NB4 (cell line): ENCODE results near the gene ZNF583.

Experiments
- DNase-seq: peaks from one replicate; pipeline ENCODE4 v3.0.0; 2010; ENCODE audit warnings: low read depth
- H3K4me3 ChIP-seq: one replicate; pipeline ENCODE4 v1.5.1; 2011; ENCODE audit warnings: mild to moderate bottlenecking, low read depth, low read length, moderate library complexity
- MYC ChIP-seq: IDR thresholded peaks from 2 replicates; pipeline ENCODE4 v1.6.1; 2011; ENCODE audit warnings: low read depth, low read length
- POLR2A ChIP-seq: IDR thresholded peaks from 2 replicates; pipeline ENCODE4 v1.6.1; 2011; ENCODE audit warnings: mild to moderate bottlenecking; ENCODE audit not compliant: insufficient read length; ENCODE audit errors: extremely low read depth
- TF ChIP-seq, protein P1 (sequence below): IDR thresholded peaks from one replicate; pipeline ENCODE4 v1.5.1; 2012; ENCODE audit warnings: low read depth, low read length
- TF ChIP-seq, protein P2 (sequence below): IDR thresholded peaks from 2 replicates; pipeline ENCODE4 v1.6.1; 2011; ENCODE audit warnings: low read depth, low read length

Gene ZNF583

DNA sequence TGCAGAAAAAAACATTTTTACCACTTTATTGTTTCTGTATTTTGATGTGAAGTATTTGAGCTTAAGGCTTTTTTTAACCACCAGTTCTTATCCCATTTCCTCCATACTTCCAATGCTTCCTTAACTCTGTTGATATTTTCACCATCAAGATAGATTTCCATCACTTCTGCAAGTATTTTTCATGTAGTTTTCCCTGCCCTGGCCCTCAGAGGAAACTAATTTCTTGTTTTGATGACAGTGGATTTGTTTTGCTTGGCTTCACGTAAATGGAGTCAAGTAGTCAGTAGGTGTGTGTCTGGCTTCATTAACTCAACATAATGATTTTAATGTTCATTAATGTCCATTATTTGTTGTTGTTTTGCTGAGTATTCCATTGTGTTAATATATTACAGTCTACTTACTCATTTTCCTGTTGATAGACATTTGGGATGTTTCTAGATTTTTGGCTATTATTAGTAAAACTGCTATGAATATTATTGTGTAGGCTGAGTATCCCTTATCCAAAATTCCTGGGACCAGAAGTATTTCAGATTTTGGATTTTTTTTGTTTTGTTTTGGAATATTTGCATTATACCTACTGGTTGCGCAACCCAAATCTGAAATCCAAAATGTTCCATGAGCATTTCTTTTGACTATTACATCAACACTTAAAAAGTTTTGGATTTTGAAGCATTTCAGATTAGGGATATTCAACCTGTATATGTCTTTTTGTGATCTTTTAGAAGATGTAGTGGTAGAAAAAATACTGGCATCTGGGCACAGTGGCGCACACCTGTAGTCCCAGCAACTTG is 34.1 kb upstream of the ZNF583 start:
- no peak for DNase-seq
- no peak for TF ChIP-seq POLR2A
- TF ChIP-seq, protein P1, sequence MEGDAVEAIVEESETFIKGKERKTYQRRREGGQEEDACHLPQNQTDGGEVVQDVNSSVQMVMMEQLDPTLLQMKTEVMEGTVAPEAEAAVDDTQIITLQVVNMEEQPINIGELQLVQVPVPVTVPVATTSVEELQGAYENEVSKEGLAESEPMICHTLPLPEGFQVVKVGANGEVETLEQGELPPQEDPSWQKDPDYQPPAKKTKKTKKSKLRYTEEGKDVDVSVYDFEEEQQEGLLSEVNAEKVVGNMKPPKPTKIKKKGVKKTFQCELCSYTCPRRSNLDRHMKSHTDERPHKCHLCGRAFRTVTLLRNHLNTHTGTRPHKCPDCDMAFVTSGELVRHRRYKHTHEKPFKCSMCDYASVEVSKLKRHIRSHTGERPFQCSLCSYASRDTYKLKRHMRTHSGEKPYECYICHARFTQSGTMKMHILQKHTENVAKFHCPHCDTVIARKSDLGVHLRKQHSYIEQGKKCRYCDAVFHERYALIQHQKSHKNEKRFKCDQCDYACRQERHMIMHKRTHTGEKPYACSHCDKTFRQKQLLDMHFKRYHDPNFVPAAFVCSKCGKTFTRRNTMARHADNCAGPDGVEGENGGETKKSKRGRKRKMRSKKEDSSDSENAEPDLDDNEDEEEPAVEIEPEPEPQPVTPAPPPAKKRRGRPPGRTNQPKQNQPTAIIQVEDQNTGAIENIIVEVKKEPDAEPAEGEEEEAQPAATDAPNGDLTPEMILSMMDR, result no peak
- no peak for TF ChIP-seq MYC
- TF ChIP-seq, protein P2, sequence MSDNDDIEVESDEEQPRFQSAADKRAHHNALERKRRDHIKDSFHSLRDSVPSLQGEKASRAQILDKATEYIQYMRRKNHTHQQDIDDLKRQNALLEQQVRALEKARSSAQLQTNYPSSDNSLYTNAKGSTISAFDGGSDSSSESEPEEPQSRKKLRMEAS, result no peak
- H3K4me3 ChIP-seq, result no peak overlapping the region

GRCh38 chr19:56372281-56372680 is 31.9 kb upstream of the ZNF583 start:
- DNase-seq, result no peak
- TF ChIP-seq, protein P1, result no peak
- TF ChIP-seq, protein P2, result no peak
- TF ChIP-seq MYC, result no peak
- TF ChIP-seq POLR2A, result no peak
- no peak overlapping the region for H3K4me3 ChIP-seq

DNA sequence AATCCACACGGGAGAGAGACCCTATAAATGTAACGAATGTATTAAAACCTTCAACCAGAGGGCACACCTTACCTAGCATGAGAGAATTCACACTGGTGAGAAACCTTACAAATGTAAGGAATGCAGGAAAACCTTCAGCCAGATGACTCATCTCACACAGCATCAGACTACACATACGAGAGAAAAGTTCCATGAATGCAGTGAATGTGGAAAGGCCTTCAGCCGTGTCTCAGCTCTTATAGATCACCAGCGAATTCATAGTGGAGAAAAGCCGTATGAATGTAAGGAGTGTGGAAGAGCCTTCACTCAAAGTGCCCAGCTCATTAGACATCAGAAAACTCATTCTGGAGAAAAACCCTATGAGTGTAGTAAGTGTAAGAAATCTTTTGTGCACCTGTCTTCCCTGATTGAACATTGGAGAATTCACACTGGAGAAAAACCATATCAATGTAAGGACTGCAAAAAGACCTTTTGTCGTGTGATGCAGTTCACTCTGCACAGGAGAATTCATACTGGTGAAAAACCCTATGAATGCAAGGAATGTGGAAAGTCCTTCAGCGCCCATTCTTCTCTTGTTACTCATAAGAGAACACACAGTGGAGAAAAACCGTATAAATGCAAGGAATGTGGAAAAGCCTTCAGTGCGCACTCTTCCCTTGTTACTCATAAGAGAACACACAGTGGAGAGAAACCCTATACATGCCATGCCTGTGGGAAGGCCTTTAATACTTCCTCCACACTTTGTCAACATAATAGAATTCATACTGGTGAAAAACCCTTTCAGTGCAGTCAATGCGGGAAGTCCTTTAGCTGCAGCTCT is 26.8 kb upstream of the ZNF583 start:
- TF ChIP-seq, protein P1, result no peak
- no peak for TF ChIP-seq POLR2A
- TF ChIP-seq, protein P2, result no peak
- no peak for TF ChIP-seq MYC
- no peak for DNase-seq
- H3K4me3 ChIP-seq, result no peak overlapping the region

DNA sequence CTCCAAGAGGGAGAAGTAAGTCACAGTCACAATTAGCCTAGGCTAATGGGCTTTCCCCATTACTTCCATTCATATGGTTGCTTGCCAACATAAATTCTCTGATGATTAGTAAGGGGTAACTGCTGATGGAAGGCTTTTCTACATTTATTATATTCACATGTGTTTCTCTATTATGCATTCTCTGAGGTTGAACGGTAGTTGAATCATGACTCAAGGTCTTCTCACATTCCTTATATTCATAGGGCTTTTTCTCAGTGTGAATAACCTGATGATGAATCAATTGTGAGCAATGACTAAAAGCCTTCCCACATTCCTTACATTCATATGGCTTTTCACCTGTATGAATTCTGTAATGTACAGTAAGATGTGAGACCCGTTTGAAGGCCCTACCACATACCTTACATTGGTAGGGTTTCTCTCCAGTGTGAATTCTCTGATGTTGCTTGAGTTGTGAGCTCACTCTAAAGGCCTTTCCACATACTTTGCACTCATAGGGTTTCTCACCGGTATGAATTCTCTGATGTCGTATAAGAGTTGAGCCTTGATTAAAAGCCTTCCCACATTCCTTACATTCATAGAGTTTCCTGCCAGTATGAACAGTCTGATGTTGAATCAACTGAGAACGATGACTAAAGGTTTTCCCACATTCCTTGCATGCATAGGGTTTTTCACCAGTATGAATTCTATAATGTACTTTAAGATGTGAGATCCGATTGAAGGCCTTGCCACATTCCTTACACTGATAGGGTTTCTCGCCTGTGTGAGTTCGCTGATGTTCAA is 20.1 kb upstream of the ZNF583 start:
- H3K4me3 ChIP-seq, result no peak overlapping the region
- TF ChIP-seq POLR2A, result no peak
- TF ChIP-seq, protein P1, result no peak
- TF ChIP-seq, protein P2, result no peak
- no peak for TF ChIP-seq MYC
- no peak for DNase-seq

GRCh38 chr19:56393119-56394012 is 10.8 kb upstream of the ZNF583 start, which contains the start of gene ZNF582:
TSS of gene ZNF582 (minus strand) at chr19:56393534. CDS start at chr19:56391752, 1,782 bp downstream.
- peak; percentile 92 for DNase-seq
- peak; percentile 23 for TF ChIP-seq POLR2A
- TF ChIP-seq, protein P2, result peak; percentile 35; the same call in 1 of the 2 replicates
- no peak for TF ChIP-seq MYC
- TF ChIP-seq, protein P1, result peak; percentile 59
- peak within 1 kb of the TSS; percentile 69 for H3K4me3 ChIP-seq
